Retinal pigment epithelial cell (primary cell): Measurements from ENCODE around the gene SMTNL2.
A peak's percentile ranks its signal among the peaks of the same experiment; 100 is the strongest.

Experiments used
- DNase-seq: peaks from one replicate; pipeline ENCODE4 v3.0.0-alpha.2; 2010; ENCODE audit warnings: low read depth
- H3K4me3 ChIP-seq: 2 replicates; pipeline ENCODE4 v1.5.1; 2011; ENCODE audit warnings: mild to moderate bottlenecking, low read length, control low read depth, moderate library complexity
- TF ChIP-seq, protein P1 (sequence below): conservative IDR thresholded peaks from 2 replicates; pipeline ENCODE4 v1.5.1; 2011; ENCODE audit warnings: low read depth, low read length, control low read depth, inconsistent platforms

SMTNL2 gene

DNA sequence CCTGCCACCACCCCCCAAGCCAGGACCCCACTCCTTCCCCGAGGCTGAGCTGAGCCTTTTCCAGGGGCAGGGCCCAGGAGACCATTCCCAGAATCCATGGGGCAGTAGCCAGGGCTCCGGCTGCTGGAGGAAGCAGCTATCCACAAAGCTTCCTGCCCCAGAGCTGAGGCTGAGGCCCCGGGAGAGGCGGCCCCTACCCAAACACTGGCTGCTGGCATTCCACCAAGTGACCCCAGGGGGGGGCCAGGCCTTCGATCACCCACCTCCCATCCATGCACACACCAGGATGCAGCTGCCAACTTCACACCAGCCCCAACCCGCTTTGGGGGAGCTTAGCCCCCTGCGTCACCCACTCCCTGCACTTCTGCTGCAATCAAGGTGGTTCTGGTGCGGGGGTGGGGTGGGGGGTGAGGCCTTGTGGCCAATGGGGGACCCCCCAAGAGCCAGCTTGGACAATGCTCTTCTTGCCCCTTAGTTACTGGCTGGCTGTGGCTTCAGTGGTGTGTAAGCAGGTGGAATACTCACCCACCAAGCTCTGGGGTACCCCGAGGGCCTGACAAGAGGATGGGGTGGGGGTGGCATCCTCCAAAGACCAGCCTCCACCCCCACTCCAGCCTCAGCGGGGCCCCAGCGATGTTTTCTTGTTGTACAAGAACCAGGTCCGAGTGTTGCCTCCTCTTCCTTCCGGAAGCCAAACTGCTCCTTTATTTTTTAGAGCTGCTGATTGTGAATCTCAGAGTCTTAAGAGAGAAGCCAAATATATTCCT is 45.9 kb upstream of the SMTNL2 start:
- DNase-seq: no peak
- H3K4me3 ChIP-seq: no peak overlapping the region
- TF ChIP-seq, protein P1, sequence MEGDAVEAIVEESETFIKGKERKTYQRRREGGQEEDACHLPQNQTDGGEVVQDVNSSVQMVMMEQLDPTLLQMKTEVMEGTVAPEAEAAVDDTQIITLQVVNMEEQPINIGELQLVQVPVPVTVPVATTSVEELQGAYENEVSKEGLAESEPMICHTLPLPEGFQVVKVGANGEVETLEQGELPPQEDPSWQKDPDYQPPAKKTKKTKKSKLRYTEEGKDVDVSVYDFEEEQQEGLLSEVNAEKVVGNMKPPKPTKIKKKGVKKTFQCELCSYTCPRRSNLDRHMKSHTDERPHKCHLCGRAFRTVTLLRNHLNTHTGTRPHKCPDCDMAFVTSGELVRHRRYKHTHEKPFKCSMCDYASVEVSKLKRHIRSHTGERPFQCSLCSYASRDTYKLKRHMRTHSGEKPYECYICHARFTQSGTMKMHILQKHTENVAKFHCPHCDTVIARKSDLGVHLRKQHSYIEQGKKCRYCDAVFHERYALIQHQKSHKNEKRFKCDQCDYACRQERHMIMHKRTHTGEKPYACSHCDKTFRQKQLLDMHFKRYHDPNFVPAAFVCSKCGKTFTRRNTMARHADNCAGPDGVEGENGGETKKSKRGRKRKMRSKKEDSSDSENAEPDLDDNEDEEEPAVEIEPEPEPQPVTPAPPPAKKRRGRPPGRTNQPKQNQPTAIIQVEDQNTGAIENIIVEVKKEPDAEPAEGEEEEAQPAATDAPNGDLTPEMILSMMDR: no peak

- TF ChIP-seq, protein P1: no peak
- H3K4me3 ChIP-seq: no peak overlapping the region
- DNase-seq: no peak
Measured at GRCh38 chr17:4539025-4539424, 45.3 kb upstream of the SMTNL2 start.

- TF ChIP-seq, protein P1: no peak
- no peak for DNase-seq
- H3K4me3 ChIP-seq: no peak overlapping the region
Measured at GRCh38 chr17:4539576-4540223, 44.6 kb upstream of the SMTNL2 start.

- DNase-seq: no peak
- H3K4me3 ChIP-seq: no peak overlapping the region
- TF ChIP-seq, protein P1: peak; percentile 64
Measured at GRCh38 chr17:4540224-4540651, 44.1 kb upstream of the SMTNL2 start.

DNA sequence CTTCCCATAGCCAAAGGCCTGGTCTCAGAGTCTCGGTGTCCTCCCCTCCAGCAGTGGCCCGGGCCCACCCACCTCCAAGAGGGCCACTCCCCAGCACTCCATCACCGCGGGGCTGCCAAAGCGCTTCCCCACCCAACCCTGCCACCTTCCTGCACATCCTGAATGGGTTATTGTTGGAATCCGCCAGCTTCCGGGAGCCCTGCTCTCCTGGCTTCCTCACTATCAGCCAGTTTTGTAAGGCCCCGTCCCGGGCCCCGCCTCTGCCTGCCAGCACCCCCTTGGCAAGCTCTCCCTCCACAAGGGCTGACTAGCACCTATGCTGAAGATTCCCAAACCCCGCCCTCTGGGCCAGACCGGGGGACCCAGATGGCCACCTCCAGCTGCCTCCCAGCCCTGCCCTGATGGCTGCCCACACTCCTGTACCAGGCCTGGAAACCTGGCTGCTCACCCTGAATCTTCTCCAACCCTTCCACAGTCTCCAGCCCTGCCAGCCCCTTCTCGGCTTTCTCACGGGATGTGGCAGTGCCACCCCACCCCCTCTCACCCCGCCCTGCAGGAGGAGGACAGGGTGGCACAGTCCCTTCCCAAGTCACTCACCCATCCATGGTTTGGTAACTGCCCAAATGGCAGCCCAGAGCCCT is 43.5 kb upstream of the SMTNL2 start:
- DNase-seq: no peak
- H3K4me3 ChIP-seq: no peak overlapping the region
- TF ChIP-seq, protein P1: no peak

DNA sequence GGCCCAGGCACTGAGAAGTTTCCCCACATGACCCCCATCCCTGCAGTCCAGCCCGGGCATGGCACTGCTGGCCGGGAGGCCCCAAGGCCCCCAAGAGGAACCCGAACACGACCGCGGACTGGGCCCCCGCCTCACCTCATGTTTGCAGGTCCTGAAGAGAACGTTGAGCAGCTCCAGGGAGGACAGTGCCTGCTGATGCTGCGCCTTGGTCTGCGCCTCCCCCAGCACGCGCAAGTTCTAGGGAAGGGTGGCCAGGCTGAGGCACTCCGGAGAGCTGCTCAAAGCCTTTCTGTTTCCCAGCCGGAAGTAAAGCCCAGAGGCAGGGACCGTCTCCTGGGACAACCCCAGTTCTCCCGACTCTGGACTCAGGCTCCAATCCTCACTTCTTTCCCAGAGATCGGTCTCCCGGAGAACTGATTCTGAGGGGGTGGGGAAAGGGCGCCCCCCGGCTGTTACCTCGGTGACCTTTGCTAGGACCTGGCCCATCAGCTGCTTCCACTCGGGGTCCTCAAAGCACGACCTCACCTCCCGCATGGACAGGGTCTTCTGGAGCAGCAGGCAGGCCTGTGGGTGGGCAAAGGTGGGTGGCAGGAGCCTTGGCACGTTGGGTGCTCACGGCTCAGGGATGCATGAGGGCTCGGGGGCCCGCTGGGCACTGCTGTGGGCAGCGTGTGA is 42.9 kb upstream of the SMTNL2 start:
- TF ChIP-seq, protein P1: peak; percentile 17
- DNase-seq: no peak
- H3K4me3 ChIP-seq: no peak overlapping the region
